ENCODE measurements around the gene PIP5K1B.

PIP5K1B gene

DNA sequence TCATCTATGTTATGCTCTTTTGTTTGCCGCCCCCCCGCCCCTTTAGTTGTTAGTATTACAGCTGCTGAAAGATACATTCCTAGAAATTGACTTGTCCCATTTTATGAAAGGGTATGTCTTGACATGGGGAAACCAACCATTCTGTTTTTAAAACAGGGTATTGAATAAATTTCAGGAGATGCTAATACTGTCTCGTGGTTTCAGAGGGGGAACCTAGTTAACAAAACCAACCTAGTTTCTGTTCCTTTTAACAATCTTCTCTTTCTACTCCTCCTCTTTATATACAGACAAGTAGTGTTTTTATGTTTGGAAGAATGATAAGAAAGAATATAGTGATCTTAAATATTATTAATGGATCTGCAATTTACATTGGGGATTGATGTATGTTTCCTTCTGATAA is 3.5 kb downstream of the PIP5K1B start:
- FAIRE-seq: no peak

DNA sequence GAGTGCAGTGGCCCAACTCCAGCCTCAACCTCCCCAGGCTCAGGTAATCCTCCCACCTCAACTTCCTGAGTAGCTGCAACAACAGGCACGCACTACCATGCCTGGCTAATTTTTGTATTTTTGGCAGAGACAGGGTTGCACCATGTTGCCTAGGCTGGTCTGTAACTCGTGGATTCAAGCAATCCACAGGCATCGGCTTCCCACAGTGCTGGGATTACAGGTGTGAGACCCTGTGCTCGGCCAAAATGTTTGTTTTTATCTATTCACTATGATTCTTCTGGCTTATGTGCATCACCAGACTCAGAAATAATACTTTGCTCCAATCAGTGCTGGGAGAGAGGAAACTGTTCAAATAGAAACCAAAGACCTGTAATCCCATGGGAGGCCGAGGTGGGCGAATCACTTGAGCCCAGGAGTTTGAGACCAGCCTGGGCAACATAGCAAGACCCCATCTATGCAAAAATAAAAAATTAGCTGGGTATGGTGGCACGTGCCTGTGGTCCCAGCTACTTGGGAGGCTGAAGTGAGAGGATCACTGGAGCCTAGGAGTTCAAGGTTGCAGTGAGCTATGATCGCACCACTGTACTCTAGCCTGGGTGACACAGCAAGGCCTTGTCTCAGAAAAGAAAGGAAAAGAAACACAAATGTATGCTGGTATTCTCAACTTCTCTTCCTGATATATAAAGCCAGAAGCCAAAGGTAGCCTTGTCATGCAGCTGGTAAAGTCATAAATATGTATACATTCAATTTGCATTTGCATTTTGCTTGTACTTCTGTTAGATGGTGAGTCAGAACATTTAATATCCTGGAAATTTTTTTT is 4.5 kb downstream of the PIP5K1B start:
- no peak for FAIRE-seq

DNA sequence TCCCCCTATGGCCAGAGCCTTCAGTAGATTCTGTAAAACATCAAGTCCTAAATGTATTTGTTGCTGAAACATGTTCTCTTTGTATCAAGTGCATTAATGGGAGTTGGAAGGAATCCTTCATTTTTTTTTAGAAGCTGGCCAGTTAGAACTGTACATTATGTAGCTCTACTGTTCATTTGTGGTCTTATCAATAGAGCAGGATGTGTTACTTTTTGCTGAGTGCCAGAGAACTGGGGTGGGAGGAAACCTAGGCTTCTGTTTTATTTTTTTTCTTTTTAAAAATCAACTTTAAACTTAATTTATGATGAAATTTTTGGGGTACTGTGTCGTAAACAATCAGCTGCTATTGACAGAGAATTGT is 5.1 kb downstream of the PIP5K1B start:
- FAIRE-seq: no peak

DNA sequence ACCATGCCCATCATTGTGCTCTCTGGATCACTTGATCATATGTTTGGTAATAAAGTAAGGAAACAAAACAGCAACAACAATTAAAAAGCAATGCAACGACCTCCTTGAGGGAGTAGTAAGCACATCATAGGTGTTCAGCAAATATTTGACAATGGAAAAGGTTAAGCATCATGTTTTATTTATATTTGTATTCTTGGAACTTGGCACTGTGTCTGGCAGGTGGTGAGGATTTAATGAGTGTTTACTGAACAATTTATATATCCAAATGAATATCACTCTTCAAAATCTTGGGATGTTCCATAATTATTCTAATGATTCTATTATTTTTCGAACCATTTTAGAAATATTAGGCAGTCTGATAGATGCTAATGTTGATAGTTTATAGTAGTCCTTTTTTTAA is 6.2 kb downstream of the PIP5K1B start:
- no peak for FAIRE-seq

DNA sequence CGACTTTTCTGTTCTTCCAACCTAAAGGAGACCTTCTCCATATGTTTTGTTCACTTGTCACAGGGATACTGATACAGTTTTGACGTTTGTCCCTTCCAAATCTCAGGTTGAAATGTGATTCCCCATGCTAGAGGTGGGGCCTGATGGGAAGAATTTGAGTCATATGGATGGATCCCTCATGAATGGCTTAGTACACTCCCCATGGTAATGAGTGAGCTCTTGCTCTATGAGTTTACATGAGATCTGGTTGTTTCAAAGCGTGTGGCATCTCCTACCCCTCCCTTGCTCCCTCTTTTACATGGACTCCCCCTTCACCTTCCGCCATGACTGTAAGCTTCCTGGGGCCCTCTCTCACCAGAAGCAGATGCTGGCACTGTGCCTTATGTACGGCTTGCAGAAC is 6.9 kb downstream of the PIP5K1B start:
- no peak for FAIRE-seq

DNA sequence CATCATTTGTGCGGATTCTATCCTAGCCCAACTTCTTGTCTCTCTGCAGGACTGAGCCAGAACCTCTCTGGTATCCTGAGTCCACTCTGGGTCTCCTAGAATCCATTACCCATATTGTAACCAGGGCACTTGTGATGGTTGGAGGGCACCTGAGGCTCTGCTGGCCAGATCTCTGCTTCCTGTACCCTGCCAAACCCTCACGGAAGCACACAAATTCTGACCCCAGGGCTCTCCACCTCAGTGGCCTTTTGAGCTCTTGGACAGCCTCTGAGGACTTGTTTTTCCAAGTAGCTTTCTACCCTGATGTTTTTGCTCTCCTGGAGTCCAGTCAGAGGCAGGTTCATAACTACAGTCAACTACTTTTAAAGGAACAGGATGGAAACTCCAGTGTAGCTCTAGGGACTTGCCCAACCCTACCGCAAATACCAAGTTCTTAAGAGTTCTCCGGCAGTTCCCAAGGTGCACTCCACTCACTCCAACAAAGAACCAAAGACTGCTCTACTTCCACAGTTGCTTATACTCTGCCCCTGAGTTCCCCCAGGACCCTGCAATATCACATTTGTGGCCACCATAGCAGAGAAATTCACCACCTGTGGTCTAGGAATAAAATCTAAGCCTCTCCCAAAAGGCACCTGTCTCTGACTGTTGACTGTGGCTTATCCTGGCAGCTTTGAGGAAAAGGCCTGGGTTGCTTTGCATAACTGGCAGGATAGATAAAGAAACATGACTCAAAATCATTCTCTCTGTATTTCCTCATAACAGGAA is 9.6 kb downstream of the PIP5K1B start:
- FAIRE-seq: no peak

DNA sequence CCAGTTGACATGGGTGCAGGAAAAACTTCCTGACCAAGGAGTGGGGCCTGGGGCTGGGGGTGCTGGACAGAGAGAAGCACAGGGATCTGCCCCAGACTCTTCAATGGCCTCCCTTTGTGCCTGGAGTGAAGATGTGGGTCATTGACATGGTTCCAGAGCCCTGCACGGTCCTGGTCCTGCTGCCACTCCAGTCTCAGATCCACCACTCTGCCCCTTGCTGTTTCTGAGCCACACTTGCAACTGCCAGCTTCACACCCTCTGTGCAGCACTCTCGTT is 10.1 kb downstream of the PIP5K1B start:
- no peak for FAIRE-seq

DNA sequence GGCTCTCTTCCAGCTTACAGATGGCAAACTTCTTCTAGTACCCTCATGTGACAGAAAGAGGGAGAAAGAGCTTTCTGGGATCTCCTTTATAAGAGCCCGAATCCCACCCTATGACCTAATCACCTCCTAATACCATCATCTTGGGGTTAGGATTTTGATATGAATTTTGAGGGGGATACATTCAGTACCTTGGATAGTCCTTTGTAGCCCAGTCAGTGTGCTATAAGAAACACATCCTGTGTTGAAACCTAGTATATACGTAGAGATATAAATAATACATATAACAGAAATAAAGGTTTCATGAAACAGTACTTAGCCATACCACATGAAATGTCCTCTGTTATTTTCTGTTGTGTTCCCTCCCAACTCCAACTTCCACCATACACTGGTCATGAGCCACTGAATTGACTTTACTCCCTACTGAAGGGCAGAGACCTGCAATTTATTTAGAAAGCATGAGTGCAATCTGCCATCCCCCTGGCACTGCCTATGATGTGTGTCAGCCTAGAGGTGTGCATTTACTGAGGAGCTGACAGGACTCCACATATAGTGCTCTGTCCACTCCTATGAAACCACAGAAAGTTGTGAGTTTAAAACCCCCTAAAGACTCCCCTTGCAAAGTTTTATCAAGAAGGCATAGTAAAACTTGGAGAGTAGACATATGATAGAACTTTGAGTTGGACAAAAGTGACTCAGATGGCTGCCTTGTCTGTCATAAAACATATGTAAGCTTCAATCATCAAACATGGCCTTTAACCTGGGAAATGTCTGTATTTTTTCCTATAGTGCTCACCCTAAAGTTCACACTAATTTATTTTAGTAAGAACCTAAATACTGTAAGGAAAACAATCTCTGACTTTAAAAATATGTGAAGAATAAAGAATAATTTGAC is 12.8 kb downstream of the PIP5K1B start:
- no peak for FAIRE-seq

DNA sequence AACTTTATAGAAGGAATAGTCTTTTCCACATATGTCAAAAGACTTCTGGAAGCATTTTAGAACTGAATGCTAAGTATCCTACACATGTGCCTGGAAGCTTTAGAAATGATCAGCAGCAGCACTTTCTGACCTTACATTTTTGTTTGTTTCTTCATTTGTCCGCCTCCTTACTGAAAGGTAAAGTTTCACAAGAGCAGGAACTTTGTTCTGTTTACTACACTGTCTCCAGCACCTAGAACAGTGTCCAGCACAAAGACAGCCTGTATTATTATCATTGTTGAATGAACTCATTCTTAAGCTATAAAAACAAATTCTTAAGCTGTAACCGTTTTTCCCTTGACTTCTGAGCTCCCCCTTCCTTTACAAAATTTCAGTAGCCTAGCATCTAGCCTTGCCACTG is 14.8 kb downstream of the PIP5K1B start:
- no peak for FAIRE-seq

DNA sequence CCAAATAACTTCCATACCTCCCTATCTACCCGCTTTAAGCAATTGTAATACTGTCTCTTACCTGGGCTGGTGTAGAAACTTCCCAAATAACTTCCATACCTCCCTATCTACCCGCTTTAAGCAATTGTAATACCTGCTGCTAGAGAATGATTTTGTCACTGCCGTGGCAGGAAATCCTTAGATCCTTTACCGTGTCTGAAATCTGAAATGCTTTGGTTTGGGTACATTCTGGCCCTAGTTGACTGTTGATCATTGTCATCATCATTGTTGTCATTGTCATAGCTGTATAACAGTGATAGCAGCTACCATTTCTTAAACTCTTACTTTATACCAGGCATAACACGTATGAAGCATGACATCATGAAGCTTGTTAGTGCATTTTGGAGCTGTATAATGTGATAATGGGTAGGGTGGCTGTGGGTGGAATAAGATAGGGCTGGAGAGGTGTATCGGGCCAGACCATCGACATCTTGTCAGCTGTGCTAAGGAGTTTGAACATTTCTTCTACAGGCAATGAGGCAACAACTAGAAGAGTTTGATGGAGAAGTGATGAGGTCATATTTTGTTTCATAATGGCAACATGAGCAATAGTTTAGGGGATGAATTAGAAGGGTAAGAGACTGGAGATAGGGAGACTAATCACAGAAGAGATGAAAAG is 15.7 kb downstream of the PIP5K1B start:
- no peak for FAIRE-seq

DNA sequence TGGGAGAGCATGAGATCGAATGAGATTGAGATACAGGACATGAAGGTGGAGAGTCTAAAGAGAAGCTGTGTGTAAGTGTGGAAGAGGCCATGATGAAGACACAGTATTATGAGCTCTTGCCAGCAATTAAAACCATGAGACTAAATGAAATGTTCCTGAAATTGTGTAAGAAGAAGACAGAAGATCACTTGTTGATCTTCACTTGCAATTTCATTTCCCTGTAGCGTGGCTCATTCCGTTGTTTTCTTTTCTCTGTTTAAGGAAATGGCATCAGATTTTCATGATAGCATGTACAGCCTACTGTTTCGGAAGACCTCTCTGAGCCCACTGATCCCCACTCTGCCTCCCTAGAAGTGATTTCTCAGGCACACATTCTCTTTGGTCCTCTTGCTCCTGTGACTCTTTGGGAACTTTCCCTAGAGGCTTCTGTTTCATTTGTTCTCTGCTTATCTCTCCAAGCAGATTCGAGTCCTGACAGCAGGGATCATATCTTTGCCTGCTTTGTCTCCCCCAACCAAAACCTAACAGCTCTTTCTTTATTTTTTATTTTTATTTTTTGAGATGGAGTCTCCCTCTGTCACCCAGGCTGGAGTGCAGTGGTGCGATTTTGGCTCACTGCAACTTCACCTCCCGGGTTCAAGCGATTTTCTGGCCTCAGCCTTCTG is 16.8 kb downstream of the PIP5K1B start:
- no peak for FAIRE-seq

DNA sequence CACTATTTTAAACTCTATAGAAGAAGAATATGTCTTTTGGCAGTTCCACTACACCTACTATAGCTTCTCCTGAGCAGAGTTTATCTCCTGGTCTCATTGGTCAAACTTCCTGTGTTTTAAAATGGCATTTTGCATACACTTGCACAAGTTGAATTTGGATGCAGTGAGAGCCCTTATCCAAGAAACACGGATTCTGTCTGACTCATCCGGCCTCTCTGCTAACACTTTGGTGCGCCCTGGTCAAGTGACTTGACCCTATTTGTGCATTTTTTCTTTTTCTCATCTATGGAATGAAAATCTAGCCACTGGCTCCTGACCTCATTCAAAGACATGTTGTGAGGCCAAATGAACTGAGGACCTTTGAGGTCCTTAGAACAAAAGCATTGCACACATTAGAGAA is 20.0 kb downstream of the PIP5K1B start:
- FAIRE-seq: no peak

DNA sequence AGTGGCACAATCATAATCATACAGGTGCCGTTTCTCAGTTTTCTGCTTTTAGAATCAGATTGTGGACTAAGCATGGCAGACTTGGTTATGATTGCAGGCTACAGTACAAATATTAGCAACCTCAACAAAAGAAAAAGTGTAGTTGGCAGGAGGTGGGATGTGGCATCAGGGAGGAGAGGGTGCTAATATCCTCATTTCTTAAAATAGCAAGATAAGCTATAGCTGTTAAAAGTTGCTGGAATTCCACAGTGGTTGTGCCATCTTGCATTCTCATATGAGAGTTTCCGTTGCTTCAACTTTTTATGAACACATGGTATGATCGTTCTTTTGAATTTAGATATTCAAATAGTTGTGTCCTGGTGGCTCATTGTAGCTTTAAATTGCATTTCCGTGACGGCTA is 21.4 kb downstream of the PIP5K1B start:
- no peak for FAIRE-seq

DNA sequence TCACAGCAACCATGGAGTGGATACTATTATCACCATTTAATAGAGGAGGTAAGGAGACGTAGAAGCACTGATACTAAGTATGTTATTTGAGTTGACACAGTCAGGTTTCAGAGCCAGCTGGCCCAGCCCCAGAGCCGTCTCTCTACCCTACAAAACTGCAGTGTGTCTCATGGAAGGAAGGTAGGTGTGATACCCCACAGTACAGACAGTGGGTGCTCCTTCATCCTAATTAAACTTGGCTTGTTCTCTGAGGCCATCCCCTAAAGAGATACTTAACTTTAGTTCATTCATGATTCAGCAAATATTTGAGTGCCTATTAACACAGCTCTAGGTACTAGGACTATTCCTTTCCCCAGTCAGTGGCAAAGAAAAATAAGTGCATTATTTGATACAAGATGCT is 22.6 kb downstream of the PIP5K1B start:
- no peak for FAIRE-seq

DNA sequence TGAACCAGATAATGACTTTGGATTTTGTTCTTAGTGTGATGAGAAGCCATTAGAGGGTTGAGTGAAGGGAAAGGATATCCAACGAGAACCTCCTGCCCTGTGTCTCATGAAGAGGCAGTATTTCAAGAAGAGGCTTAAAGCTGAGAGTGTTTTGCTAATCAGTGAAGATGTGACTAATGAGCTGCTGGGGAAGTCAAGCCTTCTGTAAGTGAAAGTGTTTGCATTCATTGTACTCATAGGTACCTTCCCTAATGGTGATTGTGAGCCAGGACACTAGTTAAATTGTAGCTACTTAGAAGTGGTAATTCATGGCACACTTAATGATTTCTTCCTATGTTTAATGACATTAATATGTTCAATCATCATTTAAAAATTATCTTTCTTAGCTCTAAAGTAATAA is 23.7 kb downstream of the PIP5K1B start:
- FAIRE-seq: no peak

DNA sequence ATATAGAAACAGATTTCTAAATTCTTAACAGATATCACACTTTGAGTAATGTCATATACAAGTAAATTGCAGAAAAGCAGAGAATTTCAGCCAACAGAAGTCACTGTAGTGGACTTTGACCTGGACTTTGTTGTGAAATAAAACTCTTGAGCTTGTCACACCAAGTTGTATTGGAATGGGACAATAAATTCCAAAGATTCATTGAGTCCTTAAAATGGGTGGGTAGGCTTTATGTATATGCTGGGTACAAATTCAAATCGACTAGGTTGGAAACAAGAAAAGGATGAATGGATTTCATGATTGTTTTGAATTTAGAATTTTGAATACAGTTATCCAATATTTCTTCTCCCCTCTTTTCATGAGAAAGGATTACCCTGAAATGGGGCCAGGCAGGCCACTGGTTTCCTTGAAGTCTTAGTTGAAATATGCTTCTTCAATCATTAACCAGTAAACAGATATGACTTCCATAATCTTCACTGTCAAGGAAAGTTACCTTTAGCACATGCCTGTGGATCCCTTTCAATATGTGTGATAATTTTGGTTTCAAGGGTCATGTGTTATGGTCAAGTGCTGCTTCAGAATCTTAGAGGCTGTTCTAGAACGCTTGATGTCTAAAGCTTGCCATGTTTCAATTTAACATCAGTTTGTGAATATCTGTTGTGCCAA is 25.7 kb downstream of the PIP5K1B start:
- no peak for FAIRE-seq

DNA sequence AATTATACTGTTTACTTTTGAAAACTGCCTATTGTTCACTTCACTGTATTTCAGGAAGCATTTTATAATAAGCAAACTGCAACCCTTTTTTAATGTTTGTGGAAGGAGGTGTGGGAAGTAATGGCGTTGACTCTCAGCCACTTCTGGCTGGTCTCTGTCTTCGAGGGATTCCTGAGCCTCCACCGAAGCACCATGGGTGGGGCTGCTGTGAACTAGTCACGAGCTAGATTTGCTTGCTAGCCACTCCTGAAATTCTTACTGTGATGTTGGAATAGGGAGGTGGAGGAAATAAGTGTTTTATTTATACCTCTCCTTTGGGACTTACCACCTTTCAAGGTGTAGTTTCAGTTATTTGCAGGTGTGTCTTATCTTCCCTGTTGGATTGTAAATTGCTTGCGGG is 26.8 kb downstream of the PIP5K1B start:
- no peak for FAIRE-seq

DNA sequence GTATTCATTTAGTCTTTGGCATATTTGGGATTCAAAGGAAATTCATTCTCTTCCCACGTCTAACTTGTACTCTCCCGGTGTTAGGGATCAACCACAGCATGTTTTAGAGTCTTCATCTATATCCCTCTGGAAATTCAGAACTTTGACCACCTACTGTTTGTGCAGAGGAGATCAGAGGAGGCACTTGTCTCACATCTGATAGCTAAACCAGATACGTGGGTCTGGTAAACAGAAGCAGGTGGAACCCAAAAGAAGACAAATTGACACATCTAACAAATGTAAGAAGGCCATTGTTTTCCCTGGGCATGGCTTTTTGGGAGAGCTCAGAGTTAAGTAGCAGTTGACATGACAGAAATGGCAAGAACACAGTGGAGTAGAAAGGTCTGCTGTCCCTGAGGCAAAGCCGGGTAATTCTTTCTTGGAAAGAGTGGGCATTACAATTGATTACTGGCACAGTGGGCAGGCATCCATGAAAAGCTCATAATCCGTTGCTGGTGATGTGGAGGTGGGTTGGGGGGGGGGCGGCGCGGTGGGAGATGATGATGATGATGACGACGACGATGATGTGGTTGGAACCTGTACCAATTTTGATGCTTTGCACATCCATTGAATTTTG is 27.5 kb downstream of the PIP5K1B start:
- no peak for FAIRE-seq

DNA sequence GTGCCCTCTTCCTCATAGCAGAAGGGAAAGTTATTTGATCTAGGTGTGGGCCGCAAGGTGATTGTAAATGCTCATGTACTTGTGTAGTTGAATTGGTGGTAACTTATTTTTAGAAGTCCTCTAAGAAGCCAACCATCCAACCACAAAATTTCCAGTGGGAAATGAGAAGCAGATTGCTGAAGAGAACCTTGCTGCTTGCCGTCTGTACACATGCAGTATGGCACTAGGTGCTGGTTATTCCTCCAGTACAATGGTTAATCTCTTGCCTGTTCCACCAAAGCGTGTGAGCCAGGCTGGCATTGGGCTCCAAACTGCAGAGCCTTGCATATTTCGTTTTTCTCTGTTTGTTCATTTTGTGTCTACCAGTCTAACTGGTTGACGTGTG is 28.0 kb downstream of the PIP5K1B start:
- FAIRE-seq: no peak

DNA sequence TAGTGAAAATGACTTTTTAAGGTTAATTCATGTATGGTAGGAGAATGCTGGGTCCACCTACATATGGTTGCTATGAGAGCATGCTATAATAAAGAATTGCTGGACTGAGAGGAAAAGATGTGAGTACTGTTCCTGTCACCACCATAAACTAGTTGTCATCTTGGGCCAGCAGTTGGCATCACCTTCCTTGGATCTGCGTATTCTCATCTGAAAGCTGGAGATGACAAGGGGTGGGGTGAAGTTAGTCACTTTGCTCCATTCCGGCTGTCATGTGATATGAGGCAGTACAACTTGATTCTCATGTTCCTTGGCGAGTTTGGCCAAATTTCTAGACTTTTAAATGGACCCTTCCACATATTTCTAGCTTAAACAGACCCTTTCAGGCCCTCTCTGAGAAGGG is 33.3 kb downstream of the PIP5K1B start:
- no peak for FAIRE-seq

DNA sequence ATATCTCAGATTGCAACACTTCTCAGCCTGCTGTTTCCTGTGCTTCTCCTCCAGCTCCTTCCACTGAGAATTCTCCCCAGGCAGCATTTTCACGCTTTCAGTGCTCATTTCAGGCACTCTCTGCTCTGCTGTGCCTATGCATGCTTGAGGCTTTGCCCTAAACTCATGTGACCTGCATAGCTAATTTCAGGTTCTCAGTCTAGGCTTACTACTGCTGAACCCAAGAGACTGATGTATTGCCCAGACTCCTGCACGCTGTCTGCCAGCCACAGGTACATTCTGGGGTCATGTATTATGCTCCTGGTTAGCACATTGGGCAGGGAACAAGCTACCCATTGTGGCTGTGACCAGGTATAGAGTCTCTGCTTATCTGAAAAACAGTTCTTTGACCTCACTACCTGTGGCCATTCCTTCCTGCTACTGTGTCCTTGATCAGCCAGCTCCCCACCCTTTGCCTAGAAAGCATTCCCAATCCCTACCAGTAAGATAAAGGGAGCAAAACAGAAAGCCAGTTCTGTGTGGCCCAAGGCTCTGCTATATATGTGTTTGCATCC is 34.7 kb downstream of the PIP5K1B start:
- FAIRE-seq: no peak

Measured in A204.1 (cell line).